ENCODE data around the gene VGLL4.
"Not testable (repeated sequence)": the region's sequence is repeated elsewhere in the genome, so short reads cannot be mapped to it uniquely, and the experiment has no call there.

The VGLL4 gene

DNA sequence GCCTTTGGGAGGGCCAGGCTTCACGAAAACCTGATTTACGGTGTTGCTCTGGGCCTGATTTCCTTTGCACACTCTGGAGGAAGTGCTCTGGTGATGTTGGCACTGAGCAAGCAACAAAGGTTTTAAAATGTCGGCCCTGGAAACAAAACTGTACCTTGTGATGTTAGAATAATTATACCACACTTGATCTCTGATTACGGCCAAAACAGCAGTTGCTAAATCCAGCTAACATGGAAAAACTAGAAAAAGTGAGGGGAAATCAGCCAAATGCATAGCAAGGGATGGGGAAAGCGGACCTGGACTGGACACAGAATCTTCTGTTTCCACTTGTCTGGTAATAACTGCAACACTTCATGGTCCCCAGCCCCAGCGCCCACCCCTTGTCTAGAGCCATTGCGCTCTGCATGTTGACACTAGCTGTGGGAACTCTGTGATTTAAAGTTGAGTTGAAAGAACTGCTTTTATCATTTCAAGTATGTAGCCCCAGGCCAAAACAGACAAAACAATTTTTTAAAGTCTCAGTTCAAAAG lies 120.1 kb downstream of the VGLL4 start:
- peak; percentile 28 for DNase-seq

- DNase-seq = no peak
Measured at GRCh38 chr3:11522953-11523571, 120.7 kb downstream of the VGLL4 start.

- DNase-seq = no peak
Measured at GRCh38 chr3:11522398-11522715, 121.4 kb downstream of the VGLL4 start.

DNA sequence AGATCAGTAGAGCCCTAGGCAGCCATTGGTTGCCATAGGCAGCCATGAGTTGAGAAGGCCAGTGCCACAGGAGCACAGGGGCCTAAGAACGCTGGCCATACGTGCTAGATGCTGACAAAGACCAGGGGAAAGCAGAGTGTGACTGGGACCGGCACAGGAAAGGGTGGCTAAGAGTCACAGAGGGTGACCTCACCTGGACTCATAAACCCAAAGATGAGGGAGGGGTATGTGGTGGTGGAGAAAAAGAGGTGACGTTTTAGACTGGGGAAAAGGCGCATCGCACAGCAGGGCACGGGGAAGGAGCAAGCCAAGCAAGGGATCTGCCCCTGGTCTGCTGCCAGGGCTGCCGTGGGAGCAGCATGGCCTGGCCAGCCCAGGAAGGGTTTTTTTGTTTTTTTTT lies 122.5 kb downstream of the VGLL4 start:
- DNase-seq = no peak

DNA sequence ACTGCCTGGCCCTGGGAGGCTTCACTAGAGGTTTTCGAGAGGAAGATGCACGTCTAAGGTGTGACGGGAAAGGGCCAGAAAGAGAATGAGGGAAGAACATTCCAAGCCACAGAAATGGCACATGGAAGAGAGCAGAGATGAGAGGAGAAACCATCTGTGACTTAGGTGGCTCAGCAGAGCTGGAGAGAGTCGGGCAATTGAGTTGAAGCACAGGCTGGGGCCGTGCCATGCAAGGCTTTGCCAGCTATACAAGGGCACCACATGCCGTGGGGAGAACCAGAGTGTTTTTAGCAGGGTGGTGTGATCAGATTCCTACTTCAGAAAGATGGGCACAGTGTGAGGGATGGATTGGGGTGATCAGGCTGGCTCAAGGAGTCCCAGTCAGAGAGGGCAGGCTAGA lies 126.1 kb downstream of the VGLL4 start:
- DNase-seq = no peak

DNA sequence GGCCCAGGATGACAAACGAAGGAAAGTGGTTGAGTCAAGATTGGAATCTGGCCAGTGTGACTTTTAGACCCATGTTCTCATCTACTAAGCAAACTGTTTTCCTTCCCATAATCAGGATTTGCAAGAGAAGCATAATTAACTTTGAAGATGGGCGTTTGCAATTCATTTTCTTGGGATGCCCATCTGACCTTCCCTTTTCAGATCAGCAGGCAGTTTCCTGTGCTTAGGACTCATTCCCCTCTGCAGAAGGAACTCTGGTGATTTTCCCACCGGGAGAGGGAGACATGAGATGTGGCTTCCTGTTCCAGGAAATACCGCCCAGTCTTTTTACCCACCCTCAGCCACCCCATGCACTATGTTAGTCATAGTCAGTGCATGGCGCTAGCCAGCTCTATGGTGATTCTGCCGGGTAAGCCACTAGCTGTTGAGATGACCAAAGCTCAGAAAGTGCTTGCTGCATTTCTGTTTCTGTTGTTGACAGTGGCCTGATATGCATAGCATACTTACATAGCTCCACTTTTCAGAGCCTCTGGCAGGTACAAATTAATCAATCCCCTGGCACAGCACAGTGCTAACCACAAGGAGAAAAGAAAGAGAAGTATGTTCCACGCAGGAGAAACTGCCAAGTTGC lies 129.4 kb downstream of the VGLL4 start:
- no peak for DNase-seq

GRCh38 chr3:11513817-11514135 lies 129.9 kb downstream of the VGLL4 start:
- no peak for DNase-seq

DNA sequence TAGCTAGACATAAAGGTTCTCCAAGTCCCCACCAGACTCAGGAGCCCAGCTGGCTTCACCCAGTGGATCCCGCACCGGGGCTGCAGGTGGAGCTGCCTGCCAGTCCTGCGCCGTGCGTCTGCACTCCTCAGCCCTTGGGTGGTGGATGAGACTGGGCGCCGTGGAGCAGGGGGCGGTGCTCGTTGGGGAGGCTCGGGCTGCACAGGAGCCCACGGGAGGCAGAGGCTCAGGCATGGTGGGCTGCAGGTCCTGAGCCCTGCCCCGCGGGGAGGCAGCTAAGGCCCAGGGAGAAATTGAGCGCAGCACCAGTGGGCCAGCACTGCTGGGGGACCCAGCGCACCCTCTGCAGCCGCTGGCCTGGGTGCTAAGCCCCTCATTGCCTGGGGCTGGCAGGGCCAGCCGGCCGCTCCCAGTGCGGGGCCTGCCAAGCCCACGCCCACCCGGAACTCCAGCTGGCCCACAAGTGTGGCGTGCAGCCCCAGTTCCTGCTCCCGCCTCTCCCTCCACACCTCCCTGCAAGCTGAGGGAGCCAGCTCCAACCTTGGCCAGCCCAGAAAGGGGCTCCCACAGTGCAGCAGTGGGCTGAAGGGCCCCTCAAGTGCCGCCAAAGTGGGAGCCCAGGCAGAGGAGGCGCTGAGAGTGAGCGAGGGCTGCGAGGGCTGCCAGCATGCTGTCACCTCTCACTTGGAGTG lies 130.4 kb downstream of the VGLL4 start:
- DNase-seq = not testable (repeated sequence)

GRCh38 chr3:11511606-11512005 lies 132.1 kb downstream of the VGLL4 start:
- not testable (repeated sequence) for DNase-seq

- no peak for DNase-seq
Measured at GRCh38 chr3:11510356-11510755, 133.4 kb downstream of the VGLL4 start.

DNA sequence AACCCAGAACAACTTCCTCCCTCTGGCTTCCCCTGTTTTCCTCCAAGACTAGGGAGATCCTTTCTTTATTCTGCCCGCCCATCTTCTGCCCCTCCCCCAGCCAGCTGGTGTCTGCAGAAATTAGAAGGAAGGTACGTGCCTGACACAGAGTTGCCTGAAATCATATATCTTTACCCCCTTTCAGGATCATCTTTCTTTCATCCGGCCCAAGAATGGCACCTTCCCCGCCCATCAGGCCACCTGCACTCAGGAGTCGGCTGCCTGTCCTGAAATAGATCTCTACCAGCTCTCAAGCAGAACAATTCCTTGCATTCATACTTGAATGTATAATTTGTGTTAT lies 133.7 kb downstream of the VGLL4 start:
- no peak for DNase-seq

DNA sequence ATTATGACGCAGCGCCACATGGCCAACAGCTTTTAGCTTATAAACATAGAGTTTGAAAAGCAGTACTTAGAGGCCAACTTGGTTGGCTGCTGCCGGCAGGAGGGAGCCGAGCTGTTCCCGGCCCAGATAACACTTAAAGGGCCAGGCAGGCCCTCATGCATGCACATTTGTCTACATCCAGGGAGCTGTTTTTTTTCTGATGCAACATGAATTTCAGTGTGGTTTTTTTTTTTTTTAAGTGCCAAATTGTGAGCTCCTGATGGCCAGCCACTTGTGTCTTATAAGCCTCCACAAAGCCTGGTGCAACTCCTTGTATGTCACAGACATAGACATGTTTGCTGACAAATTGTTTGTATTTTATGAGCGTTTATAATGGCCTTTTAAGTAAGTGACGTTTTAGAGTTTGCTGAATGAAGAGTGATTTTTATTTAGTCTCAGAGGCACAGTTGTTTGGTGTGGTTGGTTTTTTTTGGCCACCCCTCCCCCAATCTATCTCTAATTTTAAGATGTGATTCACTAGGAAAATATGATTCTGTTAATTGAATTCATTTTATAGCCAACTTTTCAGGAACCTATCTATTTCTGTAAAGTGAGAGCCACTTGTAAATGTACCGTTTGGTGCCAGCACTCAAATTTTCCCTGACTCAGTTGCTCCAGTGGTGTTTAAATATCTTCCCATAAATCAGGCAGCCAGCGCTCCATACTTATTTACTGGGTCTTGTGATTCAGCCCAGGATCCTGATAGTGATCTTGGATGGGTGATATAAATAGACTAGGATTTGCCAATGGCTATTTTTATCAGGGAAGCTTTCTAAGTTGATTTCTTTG lies 134.3 kb downstream of the VGLL4 start:
- peak; percentile 30 for DNase-seq

GRCh38 chr3:11508346-11509172 lies 135.2 kb downstream of the VGLL4 start:
- no peak for DNase-seq

DNA sequence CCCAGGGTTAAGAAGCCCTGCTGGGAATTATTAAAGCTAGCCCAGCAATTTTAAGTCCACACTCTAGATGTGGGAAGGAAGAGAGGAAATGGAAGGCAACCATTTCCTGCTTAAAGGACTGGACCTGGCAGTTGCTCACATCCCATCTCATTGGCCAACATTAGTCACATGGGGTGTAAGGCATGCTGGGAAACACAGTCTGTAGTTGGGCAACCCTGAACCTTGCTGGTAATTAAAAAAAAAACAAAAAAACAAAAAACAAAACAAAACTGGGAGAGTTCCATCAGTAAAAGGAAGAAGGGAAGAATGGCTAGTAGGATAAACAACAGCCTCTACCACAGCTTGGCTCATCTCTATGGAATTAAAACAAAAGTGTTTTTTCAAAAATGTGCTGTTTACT lies 136.0 kb downstream of the VGLL4 start:
- no peak for DNase-seq
